NCI-H82 (cell line): Measurements from ENCODE around the gene SON.
"Not testable (repeated sequence)": the region's sequence is repeated elsewhere in the genome, so short reads cannot be mapped to it uniquely, and the experiment has no call there.

Experiments
- DNase-seq: peaks from one replicate; lab custom pipeline; 2025; lab: John Stamatoyannopoulos, UW

Gene SON

GRCh38 chr21:33542640-33543504 is at the start of gene SON:
TSS of gene SON (plus strand) at chr21:33543038. CDS start at chr21:33543093, 55 bp downstream.
- DNase-seq, result peak; percentile 100

- no peak for DNase-seq
Measured at GRCh38 chr21:33493756-33494155, 49.1 kb upstream of the SON start.

GRCh38 chr21:33495743-33496142 is 47.1 kb upstream of the SON start:
- peak; percentile 70 for DNase-seq

- DNase-seq, result no peak
Measured at GRCh38 chr21:33496345-33496744, 46.5 kb upstream of the SON start.

GRCh38 chr21:33505833-33506232 is 37.0 kb upstream of the SON start:
- no peak for DNase-seq

- not testable (repeated sequence) for DNase-seq
Measured at GRCh38 chr21:33507003-33507402, 35.8 kb upstream of the SON start.

GRCh38 chr21:33510826-33511225 is 32.0 kb upstream of the SON start:
- no peak for DNase-seq

GRCh38 chr21:33511639-33512038 is 31.2 kb upstream of the SON start:
- DNase-seq, result no peak

GRCh38 chr21:33512481-33512880 is 30.4 kb upstream of the SON start:
- no peak for DNase-seq

- no peak for DNase-seq
Measured at GRCh38 chr21:33514229-33514628, 28.6 kb upstream of the SON start.

GRCh38 chr21:33518899-33519298 is 23.9 kb upstream of the SON start:
- DNase-seq, result no peak

GRCh38 chr21:33522297-33522952 is 20.4 kb upstream of the SON start:
- DNase-seq, result peak; percentile 82

- no peak for DNase-seq
Measured at GRCh38 chr21:33522953-33523349, 19.9 kb upstream of the SON start.

GRCh38 chr21:33531007-33531406 is 11.8 kb upstream of the SON start:
- no peak for DNase-seq

- DNase-seq, result no peak
Measured at GRCh38 chr21:33537212-33537611, 5.6 kb upstream of the SON start.

GRCh38 chr21:33539616-33540015 is 3.2 kb upstream of the SON start:
- no peak for DNase-seq

- DNase-seq, result no peak
Measured at GRCh38 chr21:33540711-33541104, 2.1 kb upstream of the SON start.

GRCh38 chr21:33541105-33541711 is 1.6 kb upstream of the SON start:
- DNase-seq, result peak; percentile 69

- DNase-seq, result peak; percentile 95
Measured at GRCh38 chr21:33541756-33542639, 840 bp upstream of the SON start, which contains the start of gene GART. TSS of gene GART (minus strand) at chr21:33542117. CDS start at chr21:33539315, 2,802 bp downstream.

- peak; percentile 82 for DNase-seq
Measured at GRCh38 chr21:33543505-33544129, 779 bp downstream of the SON start.

GRCh38 chr21:33544451-33545195 is 1.8 kb downstream of the SON start:
- DNase-seq, result no peak
